Large intestine (tissue), 3 donors: Measurements from ENCODE around the gene USP14. TPM values are rescaled to one million over a fixed set of nuclear protein-coding genes. Genes with fewer than 3 reads are reported as not detected.
"Not testable (repeated sequence)": the region's sequence is repeated elsewhere in the genome, so short reads cannot be mapped to it uniquely, and the experiment has no call there.

ENCODE experiments used
- DNase-seq, 2 donors: peaks; one replicate each; pipeline versions ENCODE4 v3.0.0 to v3.0.0-alpha.2; 2013
- H3K27ac ChIP-seq: one replicate; pipeline ENCODE4 v1.5.1; 2013; ENCODE audit warnings: low read length
- H3K27me3 ChIP-seq: 2 replicates; pipeline ENCODE4 v1.6.1; 2013; ENCODE audit warnings: low read length; ENCODE audit not compliant: control insufficient read depth, insufficient read depth
- H3K36me3 ChIP-seq: 2 replicates; pipeline ENCODE4 v1.6.1; 2013; ENCODE audit warnings: low read length; ENCODE audit not compliant: control insufficient read depth, insufficient read depth
- H3K4me1 ChIP-seq: one replicate; pipeline ENCODE4 v1.6.1; 2013; ENCODE audit warnings: low read length; ENCODE audit not compliant: control insufficient read depth, insufficient read depth
- H3K4me3 ChIP-seq: one replicate; pipeline ENCODE4 v1.5.1; 2013; ENCODE audit warnings: low read length
- H3K9me3 ChIP-seq: one replicate; pipeline ENCODE4 v1.6.1; 2013; ENCODE audit warnings: mild to moderate bottlenecking, low read depth, low read length, moderate library complexity; ENCODE audit not compliant: control insufficient read depth
- WGBS: methylation state at CpG from one replicate; pipeline ENCODE4 v1.1.5; 2013; ENCODE audit warnings: low lambda C conversion rate; ENCODE audit not compliant: insufficient coverage; 5-methylcytosine and 5-hydroxymethylcytosine counted together
- polyA plus RNA-seq: library from polyadenylated mRNA; unstranded; fragments of 120-200 nt; gene quantifications from one replicate; pipeline ENCODE4 v1.2.1, GENCODE V29; 2013

Gene USP14
- polyA plus RNA-seq, 1 donor = 38.4 TPM

DNA sequence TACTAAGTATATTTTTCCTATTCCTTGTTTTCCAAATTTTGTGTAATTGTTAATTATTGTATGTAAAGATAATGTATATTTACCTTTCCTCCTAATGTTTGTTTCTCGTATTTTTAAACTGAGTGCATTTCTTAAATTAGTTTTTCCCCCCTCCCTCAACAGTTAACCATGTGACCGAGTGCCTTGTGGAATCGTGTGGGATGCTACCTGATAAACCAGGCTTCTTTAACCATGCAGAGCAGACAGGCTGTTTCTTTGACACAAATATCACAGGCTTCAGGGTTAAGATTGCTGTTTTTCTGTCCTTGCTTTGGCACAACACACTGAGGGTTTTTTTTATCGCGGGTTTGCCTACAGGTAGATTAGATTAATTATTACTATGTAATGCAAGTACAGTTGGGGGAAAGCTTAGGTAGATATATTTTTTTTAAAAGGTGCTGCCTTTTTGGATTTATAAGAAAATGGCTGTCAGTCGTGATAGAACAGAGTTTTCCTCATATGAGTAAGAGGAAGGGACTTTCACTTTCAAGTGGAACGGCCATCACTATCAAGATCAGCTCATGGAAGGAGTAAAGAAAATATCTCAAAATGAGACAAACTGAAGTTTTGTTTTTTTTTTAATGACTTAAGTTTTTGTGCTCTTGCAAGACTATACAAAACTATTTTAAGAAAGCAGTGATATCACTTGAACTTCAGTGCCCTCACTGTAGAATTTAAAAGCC, 37.7 kb upstream of the USP14 start:
- no CpG with 5 or more reads among the region's 7 CpGs for WGBS
- not testable (repeated sequence) for H3K27ac ChIP-seq, H3K27me3 ChIP-seq, H3K4me3 ChIP-seq, DNase-seq, H3K4me1 ChIP-seq, H3K36me3 ChIP-seq, H3K9me3 ChIP-seq

GRCh38 chr18:135045-135444, 23.3 kb upstream of the USP14 start:
- no peak overlapping the region for H3K27ac ChIP-seq
- no peaks in the 10 kb centered on the region for H3K4me1 ChIP-seq
- H3K36me3 ChIP-seq = no peaks in the 10 kb centered on the region
- DNase-seq = no peak
- H3K4me3 ChIP-seq = no peak overlapping the region
- no peaks in the 10 kb centered on the region for H3K27me3 ChIP-seq
- WGBS = no CpG with 5 or more reads among the region's 1 CpG
- no peaks in the 10 kb centered on the region for H3K9me3 ChIP-seq

- no peak for DNase-seq
Measured at GRCh38 chr18:136433-136832, 21.9 kb upstream of the USP14 start.

GRCh38 chr18:137327-137726, 21.0 kb upstream of the USP14 start:
- Histone ChIP-seq H3K27ac (no peak overlapping the region), H3K9me3 (no peaks in the 10 kb centered on the region), H3K4me1 (no peaks in the 10 kb centered on the region), H3K4me3 (no peak overlapping the region), H3K27me3 (no peaks in the 10 kb centered on the region), H3K36me3 (no peaks in the 10 kb centered on the region)
- WGBS = 95% methylated on average over 3 of the region's 5 CpGs
- DNase-seq = no peak

More at GRCh38 chr18:136433-136832, 21.9 kb upstream of the USP14 start:
- H3K27ac ChIP-seq = no peak overlapping the region
- no peaks in the 10 kb centered on the region for H3K27me3 ChIP-seq
- H3K36me3 ChIP-seq = no peaks in the 10 kb centered on the region
- no CpG with 5 or more reads among the region's 7 CpGs for WGBS
- no peak overlapping the region for H3K4me3 ChIP-seq
- H3K4me1 ChIP-seq = no peaks in the 10 kb centered on the region
- no peaks in the 10 kb centered on the region for H3K9me3 ChIP-seq

DNA sequence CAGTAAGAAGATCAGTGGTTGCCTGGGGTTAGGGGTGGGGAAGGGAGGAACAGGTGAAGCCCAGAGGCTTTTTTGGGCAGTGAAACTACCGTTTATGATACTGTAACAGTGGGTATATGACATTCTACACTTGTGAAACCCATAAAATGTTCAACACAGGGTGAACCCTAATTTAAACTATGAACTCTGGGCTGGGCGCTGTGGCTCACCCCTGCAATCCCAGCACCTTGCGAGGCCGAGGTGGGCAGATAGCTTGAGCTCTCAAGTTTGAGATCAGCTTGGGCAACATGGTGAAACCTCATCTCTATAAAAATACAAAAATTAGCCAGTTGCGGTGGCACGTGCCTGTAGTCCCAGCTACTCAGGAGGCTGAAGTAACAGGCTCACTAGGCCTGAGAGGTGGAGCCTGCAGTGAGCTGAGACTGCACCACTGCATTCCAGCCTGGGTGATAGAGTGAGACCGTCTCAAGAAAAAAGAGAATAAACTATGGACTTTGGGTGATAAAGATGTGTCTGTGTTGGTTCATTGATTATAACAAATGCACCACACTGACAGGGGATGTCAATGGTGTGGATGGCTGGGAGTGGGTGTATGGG, 17.6 kb upstream of the USP14 start:
- no peak overlapping the region for H3K27ac ChIP-seq
- DNase-seq = no peak
- H3K4me3 ChIP-seq = no peak overlapping the region
- no peaks in the 10 kb centered on the region for H3K9me3 ChIP-seq
- H3K36me3 ChIP-seq = no peaks in the 10 kb centered on the region
- H3K27me3 ChIP-seq = peaks cover 2% of the 10 kb centered on the region
- no peaks in the 10 kb centered on the region for H3K4me1 ChIP-seq
- no CpG with 5 or more reads among the region's 7 CpGs for WGBS

DNA sequence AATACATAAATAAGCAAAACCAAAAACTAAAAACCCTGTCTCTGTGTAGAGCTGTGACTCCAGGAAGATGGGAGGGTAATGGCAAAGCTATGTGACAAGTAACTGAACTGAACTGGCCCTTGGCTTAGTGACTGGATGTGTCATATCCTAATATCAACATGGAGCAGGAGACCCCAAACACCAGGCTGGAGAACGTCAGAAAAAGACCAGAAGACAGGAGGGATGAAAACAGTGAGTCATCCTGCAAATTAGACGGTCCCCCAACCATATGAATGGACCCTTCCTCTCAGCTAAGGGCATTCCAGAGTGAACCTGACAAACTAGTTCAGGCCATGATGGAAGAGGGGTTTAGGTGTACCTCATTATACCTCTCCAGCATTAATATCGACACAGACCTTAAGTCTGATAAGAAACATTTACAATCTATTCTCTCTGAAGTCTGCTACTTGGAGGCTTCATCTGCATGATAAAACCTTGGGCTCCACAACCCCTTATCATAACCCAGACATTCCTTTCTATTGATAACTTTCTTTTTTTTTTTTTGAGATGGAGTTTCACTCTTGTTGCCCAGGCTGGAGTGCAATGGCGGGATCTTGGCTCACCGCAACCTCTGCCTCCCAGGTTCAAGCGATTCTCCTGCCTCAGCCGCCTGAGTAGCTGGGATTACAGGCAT, 15.6 kb upstream of the USP14 start:
- H3K27ac ChIP-seq, H3K36me3 ChIP-seq, H3K27me3 ChIP-seq, H3K9me3 ChIP-seq, H3K4me1 ChIP-seq, H3K4me3 ChIP-seq, DNase-seq: not testable (repeated sequence)
- WGBS = 80% methylated on average over 1 of the region's 7 CpGs

GRCh38 chr18:148841-149240, 9.5 kb upstream of the USP14 start:
- Histone ChIP-seq H3K9me3 (no peaks in the 10 kb centered on the region), H3K4me3 (no peak overlapping the region)

GRCh38 chr18:154151-154550, 4.2 kb upstream of the USP14 start:
- Histone ChIP-seq H3K27me3 (peaks cover 4% of the 10 kb centered on the region), H3K27ac (no peak overlapping the region), H3K9me3 (no peaks in the 10 kb centered on the region), H3K4me3 (no peak overlapping the region), H3K4me1 (no peaks in the 10 kb centered on the region), H3K36me3 (no peaks in the 10 kb centered on the region)
- WGBS = 50% methylated on average over 1 of the region's 7 CpGs
- DNase-seq = no peak

More at GRCh38 chr18:148841-149240, 9.5 kb upstream of the USP14 start:
- Histone ChIP-seq H3K36me3 (no peaks in the 10 kb centered on the region), H3K27me3 (peaks cover 4% of the 10 kb centered on the region), H3K4me1 (no peaks in the 10 kb centered on the region), H3K27ac (no peak overlapping the region)
- 92% methylated on average over 2 of the region's 6 CpGs for WGBS
- no peak for DNase-seq

GRCh38 chr18:155688-156087, 2.7 kb upstream of the USP14 start:
- no CpG with 5 or more reads among the region's 6 CpGs for WGBS
- no peaks in the 10 kb centered on the region for H3K4me1 ChIP-seq
- H3K36me3 ChIP-seq = no peaks in the 10 kb centered on the region
- H3K4me3 ChIP-seq = no peak overlapping the region
- H3K27me3 ChIP-seq = no peaks in the 10 kb centered on the region
- no peak overlapping the region for H3K27ac ChIP-seq
- H3K9me3 ChIP-seq = no peaks in the 10 kb centered on the region
- DNase-seq = no peak

- Histone ChIP-seq H3K9me3 (no peaks in the 10 kb centered on the region), H3K27me3 (no peaks in the 10 kb centered on the region), H3K4me1 (no peaks in the 10 kb centered on the region), H3K27ac (no peak overlapping the region), H3K36me3 (no peaks in the 10 kb centered on the region), H3K4me3 (no peak overlapping the region)
- no CpG with 5 or more reads among the region's 6 CpGs for WGBS
- no peak for DNase-seq
Measured at GRCh38 chr18:156514-157230, 1.7 kb upstream of the USP14 start.
